Measurements from ENCODE around the gene NDUFA11.

Gene NDUFA11

DNA sequence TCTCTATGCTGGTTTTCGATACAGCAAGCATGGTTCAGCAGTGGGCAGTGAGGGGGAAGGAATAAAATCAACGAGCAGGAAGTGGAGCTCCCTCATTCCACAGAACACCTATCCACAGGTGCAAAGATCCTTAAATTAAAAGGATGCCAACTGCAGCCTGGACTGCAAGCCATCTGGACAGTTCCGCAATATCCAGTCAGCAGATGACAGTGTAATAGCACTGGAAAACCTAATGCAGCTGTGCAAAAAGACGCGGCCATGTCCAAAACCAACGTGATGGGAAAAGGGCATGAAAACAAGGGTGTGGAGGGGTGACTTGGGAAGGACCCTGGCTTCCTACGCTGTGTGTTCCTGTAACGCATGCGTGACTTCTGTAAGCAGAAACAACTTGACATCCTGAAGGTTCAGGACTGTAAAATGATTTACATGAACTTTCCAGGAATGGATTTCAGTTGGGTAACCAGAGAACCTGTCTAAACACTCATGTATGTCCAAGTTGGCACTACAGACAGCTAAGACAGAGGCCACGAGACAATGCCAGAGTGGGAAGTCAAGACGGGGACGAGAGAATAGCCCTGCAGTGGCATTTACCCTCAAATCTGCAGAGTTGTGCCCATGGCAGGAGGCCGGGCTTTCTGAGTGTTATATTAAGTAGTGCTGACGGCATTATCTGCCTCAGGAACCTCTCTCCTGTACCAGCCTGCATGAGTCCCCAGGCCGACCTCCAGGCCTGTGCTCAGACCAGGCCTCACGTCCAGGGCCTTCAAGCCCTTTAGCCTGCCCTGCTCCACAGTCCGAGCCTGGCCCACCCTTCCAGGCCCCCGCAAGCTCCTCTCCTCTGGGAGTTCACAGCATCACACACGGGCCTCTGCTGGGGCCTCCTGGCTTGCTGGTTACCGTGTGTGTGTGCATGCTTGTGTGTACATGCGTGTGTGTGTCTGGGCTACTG lies 36.9 kb upstream of the NDUFA11 start:
- ChIA-PET CTCF (no interaction called here), POLR2A (no interaction called here)
- no peak for TF ChIP-seq FOXA1 (IDR thresholded peaks at IDR 0.05)
- TF ChIP-seq FOXM1 (IDR thresholded peaks at IDR 0.05; ENCODE audit: borderline replicate concordance), result no peak
- TF ChIP-seq NFRKB (IDR thresholded peaks at IDR 0.05), result no peak
- TF ChIP-seq HDGF (IDR thresholded peaks at IDR 0.05; ENCODE audit: borderline replicate concordance), result no peak
- TF ChIP-seq SP1 (IDR thresholded peaks at IDR 0.05), result no peak
- TF ChIP-seq ARNT (IDR thresholded peaks at IDR 0.05), result no peak
- no peak for TF ChIP-seq LEF1 (IDR thresholded peaks at IDR 0.05; ENCODE audit: borderline replicate concordance)
- TF ChIP-seq CTBP1 (IDR thresholded peaks at IDR 0.05; ENCODE audit: borderline replicate concordance), result no peak
- TF ChIP-seq BHLHE40 (IDR thresholded peaks at IDR 0.05; ENCODE audit: borderline replicate concordance), result no peak
- TF ChIP-seq SUZ12 (IDR thresholded peaks at IDR 0.05), result no peak
- TF ChIP-seq ELF4 (IDR thresholded peaks at IDR 0.05), result no peak
- TF ChIP-seq L3MBTL2 (conservative IDR thresholded peaks at IDR 0.05), result no peak
- TF ChIP-seq ZNF384 (IDR thresholded peaks at IDR 0.05), result no peak
- DNase-seq (ENCODE audit: extremely low spot score), result no peak

DNA sequence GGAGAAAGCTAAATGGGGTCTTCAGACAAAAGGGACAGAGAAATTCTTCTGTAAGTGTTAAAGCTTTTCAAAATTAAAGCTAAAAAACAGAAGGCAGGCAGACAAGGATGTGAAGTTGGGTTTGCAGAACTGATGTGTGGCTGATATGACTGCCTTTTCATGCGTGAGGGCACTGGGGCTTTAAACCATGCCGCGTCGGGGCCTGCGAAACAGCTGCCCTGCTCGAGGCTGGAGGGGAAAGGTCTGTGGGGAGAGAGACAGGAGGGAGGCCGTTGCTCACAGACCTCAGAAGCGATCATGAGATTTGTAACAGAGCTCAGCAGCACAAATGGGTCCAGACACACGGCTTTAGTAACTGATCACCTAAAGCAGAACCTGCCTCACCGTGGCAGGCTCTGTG lies 34.0 kb upstream of the NDUFA11 start:
- DNase-seq (ENCODE audit: extremely low spot score), result no peak
- TF ChIP-seq FOXK2 (IDR thresholded peaks at IDR 0.05) (no peak), FOXA1 (IDR thresholded peaks at IDR 0.05) (no peak), HDGF (IDR thresholded peaks at IDR 0.05; ENCODE audit: borderline replicate concordance) (no peak), LEF1 (IDR thresholded peaks at IDR 0.05; ENCODE audit: borderline replicate concordance) (no peak), ELF4 (IDR thresholded peaks at IDR 0.05) (no peak), L3MBTL2 (conservative IDR thresholded peaks at IDR 0.05) (no peak), FOXM1 (IDR thresholded peaks at IDR 0.05; ENCODE audit: borderline replicate concordance) (no peak), ARNT (IDR thresholded peaks at IDR 0.05) (no peak), NFRKB (IDR thresholded peaks at IDR 0.05) (no peak), SP1 (IDR thresholded peaks at IDR 0.05) (no peak), ZNF384 (IDR thresholded peaks at IDR 0.05) (no peak), BHLHE40 (IDR thresholded peaks at IDR 0.05; ENCODE audit: borderline replicate concordance) (no peak), TARDBP (IDR thresholded peaks at IDR 0.05) (no peak)
- TF ChIP-seq, protein P1, sequence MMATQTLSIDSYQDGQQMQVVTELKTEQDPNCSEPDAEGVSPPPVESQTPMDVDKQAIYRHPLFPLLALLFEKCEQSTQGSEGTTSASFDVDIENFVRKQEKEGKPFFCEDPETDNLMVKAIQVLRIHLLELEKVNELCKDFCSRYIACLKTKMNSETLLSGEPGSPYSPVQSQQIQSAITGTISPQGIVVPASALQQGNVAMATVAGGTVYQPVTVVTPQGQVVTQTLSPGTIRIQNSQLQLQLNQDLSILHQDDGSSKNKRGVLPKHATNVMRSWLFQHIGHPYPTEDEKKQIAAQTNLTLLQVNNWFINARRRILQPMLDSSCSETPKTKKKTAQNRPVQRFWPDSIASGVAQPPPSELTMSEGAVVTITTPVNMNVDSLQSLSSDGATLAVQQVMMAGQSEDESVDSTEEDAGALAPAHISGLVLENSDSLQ (IDR thresholded peaks at IDR 0.05), result no peak
- POLR2A ChIA-PET, result interaction anchor here (1.2 kb wide), 1 partner anchor 11 kb away, joined by 3 read pairs; no protein-coding TSS in a partner anchor
- CTCF ChIA-PET, result interaction anchor here (0.7 to 1.3 kb wide), 2 partner anchors 11 to 76 kb away, joined by 3 to 4 read pairs; no protein-coding TSS in a partner anchor

DNA sequence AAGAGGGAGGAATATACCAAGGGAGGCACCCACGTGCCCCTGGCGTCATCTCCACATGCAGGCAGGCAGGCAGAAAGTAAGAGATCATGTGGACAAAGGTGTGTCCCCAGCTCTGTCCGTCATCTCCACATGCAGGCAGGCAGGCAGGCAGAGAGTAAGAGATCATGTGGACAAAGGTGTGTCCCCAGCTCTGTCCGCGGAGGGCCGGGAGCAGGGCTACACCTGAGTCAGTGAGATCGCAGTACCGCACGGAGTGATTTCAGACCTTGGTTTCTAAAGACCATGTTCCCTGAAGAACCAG lies 32.7 kb upstream of the NDUFA11 start:
- no peak for DNase-seq (ENCODE audit: extremely low spot score)
- POLR2A ChIA-PET, result interaction anchor here (1.3 kb wide), 1 partner anchor 32 kb away, joined by 3 read pairs; no protein-coding TSS in a partner anchor
- TF ChIP-seq LEF1 (IDR thresholded peaks at IDR 0.05; ENCODE audit: borderline replicate concordance) (no peak), ZNF384 (IDR thresholded peaks at IDR 0.05) (no peak), FOXK2 (IDR thresholded peaks at IDR 0.05) (no peak), HDGF (IDR thresholded peaks at IDR 0.05; ENCODE audit: borderline replicate concordance) (no peak), NFRKB (IDR thresholded peaks at IDR 0.05) (no peak), SUZ12 (IDR thresholded peaks at IDR 0.05) (no peak), CTBP1 (IDR thresholded peaks at IDR 0.05; ENCODE audit: borderline replicate concordance) (no peak), SP1 (IDR thresholded peaks at IDR 0.05) (no peak), TARDBP (IDR thresholded peaks at IDR 0.05) (no peak), ARNT (IDR thresholded peaks at IDR 0.05) (no peak), L3MBTL2 (conservative IDR thresholded peaks at IDR 0.05) (no peak), FOXM1 (IDR thresholded peaks at IDR 0.05; ENCODE audit: borderline replicate concordance) (no peak), ELF4 (IDR thresholded peaks at IDR 0.05) (no peak), FOXA1 (IDR thresholded peaks at IDR 0.05) (no peak), BHLHE40 (IDR thresholded peaks at IDR 0.05; ENCODE audit: borderline replicate concordance) (no peak)
- TF ChIP-seq, protein P1 (IDR thresholded peaks at IDR 0.05), result no peak
- CTCF ChIA-PET, result no interaction called here

DNA sequence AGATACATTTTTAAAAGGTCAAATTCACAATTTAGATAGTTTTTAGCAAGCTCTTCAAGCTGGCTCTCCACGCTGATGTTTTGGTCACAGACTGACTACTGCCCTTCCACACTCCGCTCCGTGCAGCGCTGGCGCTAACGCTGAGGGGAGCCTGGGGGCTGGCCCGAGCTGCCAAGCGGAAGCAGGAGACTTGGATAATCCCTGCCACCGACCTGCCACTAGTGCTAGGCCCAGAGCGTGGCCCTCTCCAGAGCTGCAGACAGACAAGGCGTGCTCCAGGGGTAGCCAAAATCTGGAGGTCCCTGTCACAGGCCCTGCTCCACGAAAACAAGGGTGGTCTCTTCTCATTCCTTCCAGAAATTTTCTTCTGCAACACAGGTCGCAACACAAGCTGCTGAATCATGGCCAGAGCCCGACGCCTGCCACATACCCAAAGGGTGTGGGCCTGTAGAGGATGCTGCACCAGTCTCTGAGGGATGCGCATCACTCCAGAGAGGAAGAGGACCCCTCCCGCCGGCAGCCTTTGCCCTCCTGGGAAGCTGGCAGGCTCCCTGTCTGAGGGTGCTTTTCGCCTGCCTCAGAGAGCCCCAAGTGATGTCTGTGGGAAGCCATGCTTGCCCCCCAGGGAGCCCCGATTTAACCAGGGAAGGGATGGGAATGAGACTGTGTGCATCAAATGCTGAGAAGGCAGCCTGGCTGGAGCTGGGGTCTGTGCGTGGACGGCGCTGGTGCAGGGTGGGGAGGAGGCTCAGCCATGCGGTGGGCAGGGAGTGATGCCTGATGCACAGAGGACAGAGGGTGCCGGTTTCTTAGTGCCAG lies 32.1 kb upstream of the NDUFA11 start:
- ChIA-PET POLR2A (interaction anchor here (0.9 to 1.3 kb wide), 2 partner anchors 32 kb away, joined by 3 to 4 read pairs; partner anchors contain the start of gene NDUFA11), CTCF (no interaction called here)
- TF ChIP-seq NFRKB (IDR thresholded peaks at IDR 0.05), result no peak
- TF ChIP-seq HDGF (IDR thresholded peaks at IDR 0.05; ENCODE audit: borderline replicate concordance), result no peak
- TF ChIP-seq SP1 (IDR thresholded peaks at IDR 0.05), result no peak
- no peak for TF ChIP-seq FOXA1 (IDR thresholded peaks at IDR 0.05)
- TF ChIP-seq L3MBTL2 (conservative IDR thresholded peaks at IDR 0.05), result no peak
- TF ChIP-seq, protein P1 (IDR thresholded peaks at IDR 0.05), result no peak
- no peak for TF ChIP-seq TARDBP (IDR thresholded peaks at IDR 0.05)
- TF ChIP-seq FOXK2 (IDR thresholded peaks at IDR 0.05), result no peak
- TF ChIP-seq ELF4 (IDR thresholded peaks at IDR 0.05), result no peak
- no peak for TF ChIP-seq LEF1 (IDR thresholded peaks at IDR 0.05; ENCODE audit: borderline replicate concordance)
- TF ChIP-seq FOXM1 (IDR thresholded peaks at IDR 0.05; ENCODE audit: borderline replicate concordance), result no peak
- no peak for DNase-seq (ENCODE audit: extremely low spot score)

Measured in HEK293T (cell line).